Measurements from ENCODE around the gene TBC1D26.

DNA sequence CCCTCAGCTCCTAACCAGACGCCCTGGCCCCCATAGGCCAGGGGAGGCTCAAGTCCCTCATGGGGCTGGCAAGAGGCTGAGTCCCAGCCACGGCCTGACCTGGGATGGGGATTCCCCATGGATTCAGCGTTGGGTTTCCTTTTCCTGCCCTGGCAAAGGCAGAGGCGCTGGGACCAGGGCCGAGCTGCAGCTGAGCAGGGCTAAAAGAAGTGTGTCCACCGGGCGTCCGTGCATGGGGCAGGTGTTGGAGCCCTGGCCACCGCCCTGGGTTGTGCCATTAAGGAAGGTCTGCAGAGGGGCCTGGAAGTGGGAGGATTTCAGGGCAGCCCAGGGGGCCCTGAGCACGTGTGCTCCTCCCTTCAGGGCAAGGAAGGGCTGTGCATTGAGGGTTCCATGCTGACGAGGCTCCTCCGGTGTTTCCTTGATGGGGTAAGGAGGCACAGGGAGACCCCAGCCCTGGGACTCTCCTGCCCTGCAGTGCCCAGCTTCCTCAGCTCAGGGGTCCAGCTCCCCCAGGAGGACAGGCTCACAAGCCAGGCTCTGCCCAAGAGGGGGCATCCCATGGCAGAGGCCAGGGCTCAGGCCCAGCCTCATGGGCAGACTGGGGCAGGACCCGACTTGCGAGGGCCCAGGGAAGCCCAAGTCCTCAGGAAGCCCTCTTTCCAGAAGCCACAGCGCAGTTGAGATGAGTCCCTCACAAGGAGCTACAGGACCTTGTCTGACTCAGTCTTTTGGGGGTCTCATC is 10.1 kb downstream of the TBC1D26 start:
- TF ChIP-seq, protein P1, sequence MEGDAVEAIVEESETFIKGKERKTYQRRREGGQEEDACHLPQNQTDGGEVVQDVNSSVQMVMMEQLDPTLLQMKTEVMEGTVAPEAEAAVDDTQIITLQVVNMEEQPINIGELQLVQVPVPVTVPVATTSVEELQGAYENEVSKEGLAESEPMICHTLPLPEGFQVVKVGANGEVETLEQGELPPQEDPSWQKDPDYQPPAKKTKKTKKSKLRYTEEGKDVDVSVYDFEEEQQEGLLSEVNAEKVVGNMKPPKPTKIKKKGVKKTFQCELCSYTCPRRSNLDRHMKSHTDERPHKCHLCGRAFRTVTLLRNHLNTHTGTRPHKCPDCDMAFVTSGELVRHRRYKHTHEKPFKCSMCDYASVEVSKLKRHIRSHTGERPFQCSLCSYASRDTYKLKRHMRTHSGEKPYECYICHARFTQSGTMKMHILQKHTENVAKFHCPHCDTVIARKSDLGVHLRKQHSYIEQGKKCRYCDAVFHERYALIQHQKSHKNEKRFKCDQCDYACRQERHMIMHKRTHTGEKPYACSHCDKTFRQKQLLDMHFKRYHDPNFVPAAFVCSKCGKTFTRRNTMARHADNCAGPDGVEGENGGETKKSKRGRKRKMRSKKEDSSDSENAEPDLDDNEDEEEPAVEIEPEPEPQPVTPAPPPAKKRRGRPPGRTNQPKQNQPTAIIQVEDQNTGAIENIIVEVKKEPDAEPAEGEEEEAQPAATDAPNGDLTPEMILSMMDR (IDR thresholded peaks at IDR 0.05; ENCODE audit: low read depth, low read length), result no peak
- no peak for TF ChIP-seq EZH2phosphoT487 (IDR thresholded peaks at IDR 0.05; ENCODE audit: low read depth)
